ENCODE measurements around the gene SLA2.
"Not testable (repeated sequence)": the region's sequence is repeated elsewhere in the genome, so short reads cannot be mapped to it uniquely, and the experiment has no call there.

Gene SLA2

DNA sequence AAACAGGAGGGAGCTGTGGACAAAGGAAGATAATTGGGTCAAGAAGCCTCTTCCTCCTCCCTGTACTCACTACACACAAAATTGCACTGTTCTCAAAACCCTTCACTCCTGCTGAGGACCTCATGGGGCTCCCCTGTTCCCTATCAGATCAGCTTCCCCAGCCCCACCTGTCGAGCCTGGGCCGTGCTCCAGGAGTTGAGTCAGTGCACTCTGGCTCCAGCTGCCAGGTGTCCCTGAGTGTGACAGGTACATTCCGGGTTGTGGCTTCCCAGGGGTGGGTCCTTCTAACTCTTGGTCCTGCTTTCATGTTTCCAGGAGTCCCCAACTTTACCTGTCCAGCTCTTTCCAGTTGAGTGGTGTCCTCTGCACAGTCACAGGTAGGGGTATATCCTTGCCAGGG lies 32.0 kb downstream of the SLA2 start:
- in situ Hi-C loops (cut with MboI; ENCODE audit: low sequenced_read_pairs), result no loop called here

DNA sequence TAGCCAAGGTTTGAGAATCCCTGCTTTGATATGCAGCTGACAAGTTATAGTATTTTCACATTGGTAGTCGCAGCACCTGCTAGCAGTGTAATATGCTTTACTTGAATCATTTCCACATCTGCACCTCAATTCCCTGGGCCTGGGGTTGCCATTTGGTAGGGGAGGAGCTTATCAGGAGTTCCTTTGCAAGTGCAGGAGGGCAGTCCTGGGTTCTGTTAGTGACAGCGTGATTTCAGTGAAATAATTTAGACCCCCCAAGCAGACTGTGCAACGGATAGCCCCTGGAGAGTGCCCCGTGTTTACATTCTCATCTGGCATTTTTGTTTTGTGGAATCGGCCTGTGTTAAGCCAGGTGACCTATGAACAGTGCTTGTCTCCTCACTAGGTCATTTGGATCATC lies 34.4 kb downstream of the SLA2 start:
- in situ Hi-C loops (cut with MboI; ENCODE audit: low sequenced_read_pairs), result no loop called here

DNA sequence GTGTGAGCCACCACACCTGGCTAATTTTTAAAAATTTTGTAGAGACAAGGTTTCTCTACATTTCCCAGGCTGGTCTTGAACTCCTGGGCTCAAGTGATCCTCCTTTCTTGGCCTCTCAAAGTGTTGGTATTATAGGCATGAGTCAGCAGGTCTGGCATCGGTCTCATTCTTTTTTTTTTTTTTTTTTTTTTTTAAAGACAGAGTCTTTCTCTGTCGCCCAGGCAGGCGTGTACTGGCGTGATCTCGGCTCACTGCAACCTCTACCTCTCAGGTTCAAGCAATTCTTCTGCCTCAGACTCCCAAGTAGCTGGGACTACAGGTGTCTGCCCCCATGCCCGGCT lies 37.6 kb downstream of the SLA2 start:
- in situ Hi-C loops (cut with MboI; ENCODE audit: low sequenced_read_pairs), result not testable (repeated sequence)

DNA sequence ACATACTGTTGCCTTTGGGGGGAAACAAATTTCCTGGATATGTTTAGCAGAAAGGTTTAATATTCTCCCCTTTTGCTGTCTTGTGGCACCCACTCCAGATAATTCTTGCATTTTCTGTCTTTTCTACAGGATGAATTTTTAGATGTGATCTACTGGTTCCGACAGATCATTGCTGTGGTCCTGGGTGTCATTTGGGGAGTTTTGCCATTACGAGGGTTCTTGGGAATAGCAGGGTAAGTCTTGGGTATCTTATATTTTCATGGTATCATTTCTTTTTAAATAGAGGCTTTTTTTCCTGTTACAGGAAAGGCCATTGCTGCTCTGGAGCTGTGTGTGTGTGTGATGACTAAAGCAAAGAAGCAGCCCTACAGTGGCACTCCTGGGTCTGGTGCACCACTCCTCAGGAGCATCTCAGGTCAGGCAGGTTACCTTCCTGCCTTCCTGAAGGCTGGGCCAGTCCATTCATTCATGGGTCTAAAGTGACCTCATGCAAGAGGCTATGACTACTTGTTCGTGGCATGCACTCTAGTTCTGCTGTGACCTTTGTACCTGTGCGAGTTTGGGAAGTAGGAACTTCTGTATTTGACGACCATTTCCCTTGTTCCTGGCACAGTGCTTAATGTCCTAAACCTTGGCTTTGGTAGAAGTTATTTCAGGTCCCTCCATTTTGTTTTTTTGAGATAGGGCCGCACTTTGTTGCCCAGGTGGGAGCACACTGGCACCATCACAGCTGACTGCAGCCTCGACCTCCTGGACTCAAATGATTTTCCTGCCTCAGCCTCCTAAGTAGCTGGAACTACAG lies 38.2 kb downstream of the SLA2 start:
- in situ Hi-C loops (cut with MboI; ENCODE audit: low sequenced_read_pairs), result no loop called here

DNA sequence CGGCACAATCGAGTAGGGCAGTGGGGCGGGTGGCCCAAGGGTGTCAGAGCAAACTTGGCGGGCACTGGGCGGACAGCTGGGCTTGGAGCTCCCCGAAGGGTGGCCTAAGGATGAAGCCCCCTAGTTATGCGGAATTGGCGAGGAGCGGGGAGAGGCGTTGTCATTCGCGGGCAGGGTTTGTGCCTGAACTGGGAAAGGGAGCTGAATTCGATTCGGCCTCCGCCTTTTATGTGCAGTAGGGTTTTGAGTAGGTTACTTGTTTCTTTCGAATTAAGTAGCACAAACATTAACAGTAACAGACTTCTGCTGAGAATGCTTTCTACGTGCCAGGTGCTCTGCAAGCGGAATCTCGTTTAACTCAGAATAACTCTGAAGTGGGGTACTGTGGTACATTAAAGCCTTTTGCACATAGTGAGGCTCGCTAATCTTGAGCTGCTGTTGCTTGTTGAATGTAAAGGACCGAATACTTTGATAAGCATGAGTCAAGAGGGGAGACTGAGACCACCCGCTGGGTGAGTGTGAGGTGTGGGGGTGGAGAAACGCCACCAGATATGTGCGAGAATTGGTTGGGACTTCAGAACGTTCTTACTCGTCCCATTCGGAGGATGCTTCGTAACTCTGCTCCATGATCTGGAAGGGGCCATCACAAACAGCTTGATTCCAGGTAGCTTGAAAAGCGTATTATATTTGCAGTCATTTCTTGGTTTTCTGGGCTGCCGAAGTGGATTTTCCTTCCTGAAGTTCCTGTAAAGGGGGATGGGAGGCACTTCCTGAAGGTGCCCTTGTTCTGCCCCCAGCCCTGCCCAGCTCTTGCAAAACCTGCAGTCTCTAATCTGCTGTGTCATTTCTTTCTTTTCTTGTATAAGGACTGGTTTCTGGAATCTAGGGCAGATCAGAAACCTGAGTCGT lies 39.6 kb downstream of the SLA2 start:
- in situ Hi-C loops (cut with MboI; ENCODE audit: low sequenced_read_pairs), result no loop called here

DNA sequence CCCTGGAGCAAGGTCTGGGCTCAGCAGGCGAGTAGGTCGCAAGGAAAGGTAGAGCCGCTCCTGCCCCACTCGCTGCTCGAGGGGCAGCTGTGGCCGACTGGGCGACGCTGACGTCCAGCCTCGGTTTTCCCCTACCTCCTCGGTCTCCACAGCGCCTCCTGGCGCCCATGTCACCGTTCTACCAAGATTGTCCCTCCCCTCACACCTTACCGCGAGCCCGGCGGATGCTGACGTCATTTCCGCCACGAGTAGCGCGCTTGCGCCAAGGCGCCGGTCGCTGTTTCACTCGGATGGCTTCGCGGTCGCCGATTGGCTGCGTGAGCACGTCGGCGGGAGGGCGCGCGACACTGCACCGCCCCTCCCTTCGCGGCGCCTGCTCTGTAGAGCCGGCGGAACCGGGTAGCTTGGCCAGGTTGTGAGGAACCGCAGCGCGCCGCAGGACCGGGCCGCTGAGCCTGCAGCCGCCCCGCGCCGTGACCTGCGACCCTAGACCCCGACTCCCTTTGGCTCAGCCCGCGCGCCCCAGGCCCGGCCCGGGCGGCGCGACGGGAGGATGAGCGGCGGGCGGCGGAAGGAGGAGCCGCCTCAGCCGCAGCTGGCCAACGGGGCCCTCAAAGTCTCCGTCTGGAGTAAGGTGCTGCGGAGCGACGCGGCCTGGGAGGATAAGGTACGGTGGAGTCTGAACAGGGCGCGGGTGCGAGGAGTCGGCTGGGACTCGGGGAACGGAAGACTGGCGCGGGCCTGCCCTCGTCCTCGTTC lies 40.4 kb downstream of the SLA2 start, which contains the start of gene RAB5IF:
Gene RAB5IF, plus strand, starts transcription at position 381 of the 759 bp plus-strand sequence. Its CDS starts 173 bp downstream, at position 554.
- in situ Hi-C loops (cut with MboI; ENCODE audit: low sequenced_read_pairs), result no loop called here

DNA sequence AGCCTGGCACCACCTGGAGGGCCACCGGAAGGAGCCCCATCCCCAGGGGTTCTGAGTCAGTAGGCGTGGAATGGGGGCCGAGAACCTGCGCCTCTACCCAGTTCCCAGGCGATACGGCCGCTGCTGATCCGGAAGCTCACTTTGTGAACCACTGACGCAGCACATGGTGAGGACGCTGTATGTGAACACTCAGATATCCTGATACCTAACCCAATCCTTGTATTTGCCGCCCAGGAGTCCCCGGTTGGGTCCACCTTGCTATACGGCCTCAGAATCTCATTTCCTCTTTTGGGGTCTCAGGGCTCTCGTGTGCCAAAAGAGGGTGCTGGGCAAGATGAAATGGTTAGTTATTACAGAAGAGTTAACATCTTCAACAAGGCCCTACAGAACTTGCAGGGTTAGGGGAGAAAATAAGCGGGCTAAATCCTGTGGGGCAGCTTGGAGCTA lies 41.0 kb downstream of the SLA2 start:
- in situ Hi-C loops (cut with MboI; ENCODE audit: low sequenced_read_pairs), result no loop called here

DNA sequence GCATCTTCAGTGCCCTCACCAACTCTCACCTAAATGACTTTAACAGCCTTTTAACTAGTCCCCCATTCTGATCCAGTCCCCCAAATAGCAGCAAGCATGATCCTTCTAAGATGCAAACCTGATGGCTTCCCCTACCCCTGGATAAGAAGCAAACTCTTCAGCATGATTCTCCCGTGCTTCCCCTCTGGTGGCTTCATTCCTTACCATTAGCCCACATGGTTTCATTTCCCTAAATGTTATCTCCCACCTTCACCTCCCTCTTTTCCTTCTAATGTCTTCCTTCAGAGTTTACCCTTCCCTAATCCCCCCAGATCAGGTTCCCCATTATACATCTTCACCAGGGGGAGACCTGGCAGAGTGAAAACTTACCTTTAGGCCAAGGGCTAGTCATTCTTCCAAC lies 44.5 kb downstream of the SLA2 start:
- in situ Hi-C loops (cut with MboI; ENCODE audit: low sequenced_read_pairs), result no loop called here

DNA sequence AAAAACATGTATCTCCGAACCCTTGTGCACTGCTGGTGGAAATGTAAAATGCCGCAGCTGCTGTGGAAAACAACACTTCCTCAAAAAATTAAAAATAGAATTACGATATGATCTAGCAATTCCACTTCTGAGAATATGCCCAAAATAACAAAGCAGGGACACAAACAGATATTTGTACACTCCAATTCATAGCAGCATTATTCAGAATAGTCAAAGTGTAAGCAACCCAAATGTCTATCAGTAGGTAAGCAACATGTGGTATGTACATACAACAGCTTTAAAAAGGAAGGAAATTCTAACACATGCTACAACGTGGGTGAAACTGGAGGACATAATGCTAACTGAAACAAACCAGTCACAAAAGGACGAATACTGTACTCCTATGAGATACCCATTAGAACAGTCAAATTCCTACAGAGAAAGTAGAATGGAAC lies 46.1 kb downstream of the SLA2 start:
- in situ Hi-C loops (cut with MboI; ENCODE audit: low sequenced_read_pairs), result no loop called here

DNA sequence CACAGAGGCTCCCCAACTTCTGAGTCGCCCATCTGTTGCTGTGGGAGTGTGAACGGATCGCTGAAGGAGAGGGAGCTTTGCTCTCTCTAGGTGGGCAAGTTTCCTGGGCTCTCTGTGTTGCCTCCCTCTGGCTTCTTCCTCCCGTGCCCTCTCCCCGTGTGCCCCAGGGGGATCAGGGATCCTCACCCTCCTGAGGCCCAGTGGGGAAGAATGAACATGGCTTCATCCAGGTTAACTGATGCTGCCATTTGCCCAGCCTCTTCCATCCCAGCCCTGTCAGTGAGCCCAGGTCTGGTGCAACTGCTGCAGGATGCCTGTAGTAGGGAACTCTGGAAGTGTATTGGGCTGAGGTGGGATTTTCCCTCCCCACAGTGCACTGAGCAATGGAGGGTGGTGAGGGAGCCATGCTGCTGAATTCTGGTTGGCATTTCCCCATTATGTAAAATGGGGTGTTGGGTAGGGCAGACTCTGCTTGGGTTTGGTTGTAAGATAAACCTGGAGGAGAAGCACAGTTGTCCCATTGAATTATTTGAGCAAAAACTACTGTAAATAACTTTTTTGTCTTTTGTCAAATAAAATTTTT lies 52.6 kb downstream of the SLA2 start:
- in situ Hi-C loops (cut with MboI; ENCODE audit: low sequenced_read_pairs), result no loop called here

DNA sequence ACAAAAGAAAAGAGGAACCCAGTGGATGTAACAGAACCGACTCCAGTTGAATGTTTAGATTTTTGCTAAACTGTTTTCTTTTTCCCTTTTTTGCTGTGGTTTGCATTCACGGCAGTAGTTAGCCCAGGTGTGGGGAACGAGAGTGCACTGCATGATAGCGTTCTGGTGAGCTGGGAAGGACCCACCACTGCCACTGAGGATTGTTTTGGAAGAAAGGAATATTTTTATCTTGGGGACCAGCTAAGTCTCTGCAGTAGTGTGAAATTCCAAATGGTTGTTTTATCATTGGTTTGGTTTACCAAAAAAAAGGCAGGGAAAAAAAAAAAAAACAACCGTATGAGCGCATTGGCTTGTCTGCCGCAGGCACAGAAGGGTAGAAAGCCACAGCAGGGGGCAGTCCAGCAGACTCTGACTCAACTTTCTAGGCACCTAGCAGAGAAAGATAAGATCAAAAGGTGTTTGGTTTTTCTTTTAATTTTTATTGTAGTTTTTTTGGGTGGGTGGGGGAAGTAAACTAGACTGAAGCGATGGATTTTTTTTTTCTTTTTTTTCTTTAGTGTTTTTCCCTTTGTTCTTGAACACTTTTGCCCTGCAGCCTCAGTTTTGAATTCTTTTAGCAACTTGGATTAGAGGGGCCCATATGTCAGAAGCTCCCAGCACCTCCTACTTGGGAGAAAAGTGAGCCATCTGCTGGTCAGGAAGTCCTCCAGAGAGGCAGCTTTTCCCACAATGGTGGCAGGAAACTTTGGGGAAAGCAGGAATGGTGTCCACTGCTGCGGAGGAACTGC lies 53.9 kb downstream of the SLA2 start:
- in situ Hi-C loops (cut with MboI; ENCODE audit: low sequenced_read_pairs), result no loop called here

DNA sequence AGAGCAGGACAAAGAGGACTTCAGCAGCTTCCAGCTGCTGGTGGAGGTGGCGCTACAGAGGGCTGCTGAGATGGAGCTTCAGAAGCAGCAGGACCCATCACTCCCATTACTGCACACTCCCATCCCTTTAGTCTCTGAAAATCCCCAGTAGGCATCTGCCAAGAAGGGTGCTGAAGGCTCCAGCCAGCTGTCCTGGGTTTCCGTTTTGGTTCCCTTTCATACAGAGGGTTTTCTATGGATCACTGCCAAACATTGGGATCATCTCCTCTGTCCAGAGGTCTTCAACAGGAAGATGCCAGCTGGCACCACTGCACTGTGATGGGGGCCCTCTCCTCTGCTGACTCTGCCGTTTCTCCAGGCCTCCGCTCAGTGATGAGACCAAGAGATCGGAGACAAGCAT lies 54.7 kb downstream of the SLA2 start:
- in situ Hi-C loops (cut with MboI; ENCODE audit: low sequenced_read_pairs), result no loop called here

DNA sequence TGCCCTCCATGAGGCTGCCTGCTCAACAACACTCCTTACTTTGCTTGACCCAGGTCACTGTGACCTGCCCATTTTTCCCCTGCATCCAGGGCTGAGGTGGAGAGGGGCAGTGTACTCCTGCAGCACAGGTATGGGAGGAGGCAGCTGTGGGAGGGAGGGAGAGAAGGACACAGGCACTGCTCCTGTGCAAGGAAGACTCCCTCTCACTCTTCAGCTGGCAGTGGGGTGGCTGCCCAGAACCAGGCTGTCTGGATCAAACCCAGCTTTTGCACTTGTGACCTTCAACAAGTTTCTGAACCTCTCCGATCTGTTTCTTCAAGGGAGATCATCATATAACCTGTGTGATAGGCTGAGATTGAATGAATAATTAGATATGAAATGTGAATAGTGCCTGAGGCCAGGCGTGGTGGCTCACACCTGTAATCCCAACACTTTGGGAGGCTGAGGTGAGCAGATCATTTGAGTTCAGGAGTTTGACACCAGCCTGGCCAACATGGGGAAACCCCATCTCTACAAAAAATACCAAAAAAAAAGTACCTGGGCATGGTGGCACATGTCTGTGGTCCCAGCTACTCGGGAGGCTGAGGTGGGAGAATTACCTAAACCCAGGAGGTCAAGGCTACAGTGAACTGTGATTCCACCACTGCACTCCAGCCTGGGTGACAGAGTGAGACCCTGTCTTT lies 58.5 kb downstream of the SLA2 start:
- in situ Hi-C loops (cut with MboI; ENCODE audit: low sequenced_read_pairs), result no loop called here

DNA sequence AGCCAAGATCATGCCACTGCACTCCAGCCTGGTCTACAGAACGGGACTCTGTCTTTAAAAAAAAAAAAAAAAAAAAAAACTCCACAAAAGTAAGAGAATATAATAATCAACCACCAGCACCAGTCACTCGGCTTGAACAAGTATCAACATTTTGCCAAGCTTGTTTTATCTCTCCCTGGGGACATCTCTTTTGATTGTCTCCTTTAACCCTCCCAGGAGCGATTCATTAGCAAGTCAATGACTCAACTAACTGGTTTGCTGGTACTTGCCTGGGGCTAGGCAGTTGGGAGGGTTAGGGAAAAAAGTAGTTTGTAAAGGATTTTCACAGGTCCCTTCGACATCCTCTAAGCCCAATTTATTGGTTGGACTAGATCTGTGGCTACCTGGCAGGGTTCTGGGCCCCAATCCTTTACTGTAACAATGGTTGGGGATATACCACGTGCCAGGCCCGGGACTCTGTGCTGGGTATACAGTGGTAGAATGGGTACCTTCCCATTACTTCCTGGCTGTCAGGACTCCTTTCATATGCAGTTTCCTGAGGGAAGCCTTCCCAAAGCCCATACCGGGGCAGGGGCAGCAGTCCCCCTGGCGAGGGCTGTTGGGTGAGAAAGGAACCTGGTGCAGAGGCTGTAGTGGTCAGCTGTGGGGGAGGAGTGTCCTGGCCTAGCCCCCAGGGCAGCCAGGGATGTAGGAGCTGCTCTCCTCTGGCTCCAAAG lies 60.4 kb downstream of the SLA2 start:
- in situ Hi-C loops (cut with MboI; ENCODE audit: low sequenced_read_pairs), result no loop called here

DNA sequence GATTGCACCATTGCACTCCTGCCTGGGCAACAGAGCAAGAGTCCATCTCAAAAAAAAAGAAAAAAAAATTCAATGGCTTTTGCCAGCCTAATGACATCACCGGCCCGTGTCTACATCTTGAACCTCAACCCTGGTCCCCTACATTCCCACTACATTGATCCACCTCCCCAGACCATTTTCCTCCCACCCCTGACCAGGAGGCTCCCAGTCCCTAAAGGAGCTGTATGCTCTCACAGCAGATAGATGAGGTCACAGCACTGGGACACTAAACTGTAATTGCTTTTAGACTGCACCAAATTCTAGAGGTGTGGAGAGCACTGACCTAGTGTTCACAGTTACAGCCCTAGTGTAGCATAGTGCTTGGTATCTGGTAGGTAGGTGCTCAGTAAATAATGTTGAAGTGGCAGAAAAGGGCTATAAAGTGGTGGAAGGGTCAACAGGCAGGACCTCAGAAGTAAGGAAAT lies 61.9 kb downstream of the SLA2 start:
- in situ Hi-C loops (cut with MboI; ENCODE audit: low sequenced_read_pairs), result no loop called here

DNA sequence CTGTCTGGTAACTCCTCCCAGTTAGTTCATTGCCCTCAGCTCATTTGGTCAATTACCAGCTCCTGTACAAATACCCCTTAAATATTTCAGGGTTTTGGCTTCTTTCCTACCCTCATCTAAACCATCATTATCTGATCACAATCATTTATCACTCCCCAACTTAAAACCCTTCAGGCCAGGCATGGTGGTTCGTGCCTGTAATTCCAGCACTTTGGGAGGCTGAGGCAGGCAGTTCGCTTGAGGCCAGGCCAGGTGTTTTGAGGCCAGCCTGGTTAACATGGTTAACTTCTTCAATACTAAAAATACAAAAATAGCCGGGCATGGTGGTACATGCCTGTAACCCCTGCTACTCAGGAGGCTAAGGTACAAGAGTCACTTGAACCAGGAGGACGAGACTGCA lies 63.2 kb downstream of the SLA2 start:
- in situ Hi-C loops (cut with MboI; ENCODE audit: low sequenced_read_pairs), result no loop called here

DNA sequence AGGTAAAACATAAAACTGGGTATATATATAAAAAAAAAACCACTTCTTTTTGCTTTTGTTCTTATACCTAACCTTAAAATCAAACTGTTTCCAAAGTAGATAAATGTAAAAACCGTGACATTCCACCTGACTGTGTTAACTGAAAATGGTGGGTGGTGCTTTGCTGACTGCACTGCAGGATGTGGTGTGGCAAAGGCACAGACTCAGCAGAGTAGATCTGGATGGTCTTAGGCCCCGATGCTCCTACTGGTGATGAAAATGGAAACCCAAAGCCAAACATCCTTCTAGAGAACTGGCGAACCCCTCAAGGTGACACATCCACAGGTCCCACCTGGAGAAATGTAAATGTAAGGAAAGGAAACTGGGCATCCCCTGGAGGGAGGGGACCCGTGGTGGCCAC lies 63.7 kb downstream of the SLA2 start:
- in situ Hi-C loops (cut with MboI; ENCODE audit: low sequenced_read_pairs), result no loop called here

DNA sequence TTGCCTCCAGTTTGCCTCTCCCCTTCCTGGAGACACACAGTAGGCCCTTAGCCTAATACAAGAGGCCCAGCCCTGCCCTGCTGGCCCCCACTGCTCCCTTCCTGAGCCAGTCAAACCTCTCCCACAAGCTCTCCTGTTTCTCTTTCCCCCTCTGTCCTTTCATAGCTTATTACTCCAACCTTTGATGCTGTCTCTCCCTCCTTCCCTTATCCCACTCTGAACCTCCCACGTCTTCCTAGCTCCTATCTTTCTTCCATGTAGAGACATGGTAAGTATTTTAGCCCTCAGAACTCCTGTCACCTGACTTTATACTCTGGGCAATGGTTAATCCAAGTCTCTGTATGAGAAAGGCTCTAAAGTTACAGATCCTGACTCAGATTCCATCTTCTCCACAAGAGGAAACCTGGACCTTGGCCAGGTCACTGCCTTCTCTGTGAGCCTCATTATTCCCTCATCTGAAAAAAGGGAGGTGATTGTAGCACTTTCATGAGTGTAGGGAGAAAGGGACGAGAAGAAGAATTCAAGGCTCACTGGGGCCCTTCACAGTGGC lies 65.9 kb downstream of the SLA2 start:
- in situ Hi-C loops (cut with MboI; ENCODE audit: low sequenced_read_pairs), result no loop called here

All from HL-60/S4 treated with phorbol 12-myristate 13-acetate at 8.2 ng/mL for 4 days and 3 days (cell line).